ENCODE measurements around the gene STRBP. TPM values are rescaled to one million over a fixed set of nuclear protein-coding genes. Genes with fewer than 3 reads are reported as not detected.
A peak's percentile ranks its signal among the peaks of the same experiment; 100 is the strongest.

Gene STRBP
- total and polyA plus RNA-seq, 9 of the 15 experiments (the other 6 are each of a cell fraction or from before 2014, with no cell fraction given): 27.7 to 84.0 (median 70.2) TPM

GRCh38 chr9:123299558-123300126 lies 31.3 kb upstream of the STRBP start (continued):
- TF ChIP-seq SMAD1 (IDR thresholded peaks at IDR 0.05; ENCODE audit: low read depth, low read length, partially characterized antibody): no peak
- no peak for TF ChIP-seq RBBP5 (IDR thresholded peaks at IDR 0.05; ENCODE audit: borderline replicate concordance, insufficient read depth, low read length, poor library complexity, severe bottlenecking)
- TF ChIP-seq, protein P1, sequence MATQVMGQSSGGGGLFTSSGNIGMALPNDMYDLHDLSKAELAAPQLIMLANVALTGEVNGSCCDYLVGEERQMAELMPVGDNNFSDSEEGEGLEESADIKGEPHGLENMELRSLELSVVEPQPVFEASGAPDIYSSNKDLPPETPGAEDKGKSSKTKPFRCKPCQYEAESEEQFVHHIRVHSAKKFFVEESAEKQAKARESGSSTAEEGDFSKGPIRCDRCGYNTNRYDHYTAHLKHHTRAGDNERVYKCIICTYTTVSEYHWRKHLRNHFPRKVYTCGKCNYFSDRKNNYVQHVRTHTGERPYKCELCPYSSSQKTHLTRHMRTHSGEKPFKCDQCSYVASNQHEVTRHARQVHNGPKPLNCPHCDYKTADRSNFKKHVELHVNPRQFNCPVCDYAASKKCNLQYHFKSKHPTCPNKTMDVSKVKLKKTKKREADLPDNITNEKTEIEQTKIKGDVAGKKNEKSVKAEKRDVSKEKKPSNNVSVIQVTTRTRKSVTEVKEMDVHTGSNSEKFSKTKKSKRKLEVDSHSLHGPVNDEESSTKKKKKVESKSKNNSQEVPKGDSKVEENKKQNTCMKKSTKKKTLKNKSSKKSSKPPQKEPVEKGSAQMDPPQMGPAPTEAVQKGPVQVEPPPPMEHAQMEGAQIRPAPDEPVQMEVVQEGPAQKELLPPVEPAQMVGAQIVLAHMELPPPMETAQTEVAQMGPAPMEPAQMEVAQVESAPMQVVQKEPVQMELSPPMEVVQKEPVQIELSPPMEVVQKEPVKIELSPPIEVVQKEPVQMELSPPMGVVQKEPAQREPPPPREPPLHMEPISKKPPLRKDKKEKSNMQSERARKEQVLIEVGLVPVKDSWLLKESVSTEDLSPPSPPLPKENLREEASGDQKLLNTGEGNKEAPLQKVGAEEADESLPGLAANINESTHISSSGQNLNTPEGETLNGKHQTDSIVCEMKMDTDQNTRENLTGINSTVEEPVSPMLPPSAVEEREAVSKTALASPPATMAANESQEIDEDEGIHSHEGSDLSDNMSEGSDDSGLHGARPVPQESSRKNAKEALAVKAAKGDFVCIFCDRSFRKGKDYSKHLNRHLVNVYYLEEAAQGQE (IDR thresholded peaks at IDR 0.05; ENCODE audit: borderline replicate concordance): peak; percentile 4; the same call in 1 of the 2 replicates
- TF ChIP-seq, protein P1 (CRISPR knock-in tag; IDR thresholded peaks at IDR 0.05; ENCODE audit: low read depth): no peak
- TF ChIP-seq, protein P2, sequence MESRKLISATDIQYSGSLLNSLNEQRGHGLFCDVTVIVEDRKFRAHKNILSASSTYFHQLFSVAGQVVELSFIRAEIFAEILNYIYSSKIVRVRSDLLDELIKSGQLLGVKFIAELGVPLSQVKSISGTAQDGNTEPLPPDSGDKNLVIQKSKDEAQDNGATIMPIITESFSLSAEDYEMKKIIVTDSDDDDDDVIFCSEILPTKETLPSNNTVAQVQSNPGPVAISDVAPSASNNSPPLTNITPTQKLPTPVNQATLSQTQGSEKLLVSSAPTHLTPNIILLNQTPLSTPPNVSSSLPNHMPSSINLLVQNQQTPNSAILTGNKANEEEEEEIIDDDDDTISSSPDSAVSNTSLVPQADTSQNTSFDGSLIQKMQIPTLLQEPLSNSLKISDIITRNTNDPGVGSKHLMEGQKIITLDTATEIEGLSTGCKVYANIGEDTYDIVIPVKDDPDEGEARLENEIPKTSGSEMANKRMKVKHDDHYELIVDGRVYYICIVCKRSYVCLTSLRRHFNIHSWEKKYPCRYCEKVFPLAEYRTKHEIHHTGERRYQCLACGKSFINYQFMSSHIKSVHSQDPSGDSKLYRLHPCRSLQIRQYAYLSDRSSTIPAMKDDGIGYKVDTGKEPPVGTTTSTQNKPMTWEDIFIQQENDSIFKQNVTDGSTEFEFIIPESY (CRISPR knock-in tag; IDR thresholded peaks at IDR 0.05): no peak
- no peak for TF ChIP-seq GTF2B (IDR thresholded peaks at IDR 0.05; ENCODE audit: extremely low read depth, insufficient read length)
- TF ChIP-seq NR3C1 (CRISPR knock-in tag; IDR thresholded peaks at IDR 0.05): no peak
- TF ChIP-seq POLR2A (conservative IDR thresholded peaks at IDR 0.05): peak; percentile 47; the same call in 1 of the 2 replicates
- TF ChIP-seq USF2 (CRISPR knock-in tag; IDR thresholded peaks at IDR 0.05): no peak
- TF ChIP-seq ZNF398 (CRISPR knock-in tag; IDR thresholded peaks at IDR 0.05): no peak
- no peak for TF ChIP-seq ARHGAP35 (IDR thresholded peaks at IDR 0.05; ENCODE audit: partially characterized antibody)
- TF ChIP-seq FOXA3 (CRISPR knock-in tag; conservative IDR thresholded peaks at IDR 0.05 in 1 of 2, IDR thresholded peaks at IDR 0.05 in 1 of 2): no peak
- peak; percentile 28; the same call in 1 of the 2 replicates for TF ChIP-seq PHF8 (IDR thresholded peaks at IDR 0.05; ENCODE audit: borderline replicate concordance, low read length)

Data from K562 (cell line).